HG03196 (cell line): ENCODE results near the gene MAD1L1.
"Not testable (repeated sequence)": the region's sequence is repeated elsewhere in the genome, so short reads cannot be mapped to it uniquely, and the experiment has no call there.

Experiments used
- ATAC-seq: cut with Tn5 transposase; IDR thresholded peaks from one replicate; pipeline ENCODE4 v1.9.1; 2021; ENCODE audit not compliant: unreplicated experiment

MAD1L1 gene

DNA sequence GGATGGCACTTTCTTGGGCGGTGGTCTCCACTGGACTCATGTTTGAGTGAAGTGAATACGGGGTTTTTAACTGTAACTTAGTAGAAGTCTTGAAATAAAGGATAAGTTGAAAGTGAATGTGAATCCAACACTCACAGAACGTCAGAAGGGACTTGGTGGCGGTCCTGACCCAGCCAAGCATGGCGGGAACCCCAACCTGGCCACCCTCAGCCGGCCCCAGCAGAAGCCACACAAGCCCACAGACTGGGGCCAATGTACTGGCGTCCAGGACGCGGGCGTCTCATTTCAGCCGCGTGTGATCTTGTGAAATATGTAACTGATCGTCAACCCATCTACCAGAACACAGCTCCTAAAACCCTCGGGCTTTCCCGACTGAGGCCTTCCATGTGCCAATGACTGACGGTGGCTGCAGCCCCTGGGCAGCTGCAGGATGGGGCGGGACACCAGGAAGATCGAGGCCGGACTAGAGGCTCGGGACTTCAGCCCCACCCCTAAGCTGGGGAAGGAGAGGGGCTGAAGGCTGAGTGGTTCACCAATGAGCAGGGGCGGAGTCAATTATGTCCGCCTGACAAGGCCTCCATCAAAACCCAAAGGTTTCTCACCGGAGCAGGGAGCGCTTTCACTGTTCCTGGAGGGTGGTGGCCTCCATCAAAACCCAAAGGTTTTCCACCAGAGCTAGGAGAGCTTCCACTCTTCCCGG lies 161.5 kb downstream of the MAD1L1 start:
- ATAC-seq: no peak

DNA sequence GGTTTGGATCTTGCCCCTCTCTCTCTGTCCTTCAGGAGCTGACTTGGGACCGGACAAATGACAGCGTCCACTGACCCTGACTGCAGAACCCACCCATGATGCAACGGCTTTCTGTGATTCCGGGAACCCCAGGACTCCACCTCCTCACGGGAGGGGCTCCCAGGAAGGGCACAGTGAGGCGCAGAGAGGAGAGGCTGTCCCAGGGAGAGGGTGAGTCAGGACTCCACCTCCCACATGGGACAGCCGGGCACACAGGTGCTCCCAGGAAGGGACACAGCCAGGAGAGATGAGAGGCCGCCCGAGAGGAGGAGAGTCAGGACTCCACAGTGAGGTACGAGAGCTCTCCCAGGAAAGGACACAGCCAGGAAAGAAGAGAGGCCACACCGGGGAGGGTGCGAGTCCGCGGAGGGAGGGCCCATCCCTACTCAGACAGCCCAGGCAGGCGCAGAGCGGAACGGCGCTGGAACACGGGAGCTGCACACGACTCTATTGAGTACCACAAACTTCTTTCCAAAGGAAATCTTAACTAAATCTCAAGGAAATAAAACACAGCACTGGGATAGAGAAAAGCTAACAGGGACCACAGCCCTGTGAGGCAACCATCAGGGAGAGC lies 162.5 kb downstream of the MAD1L1 start:
- no peak for ATAC-seq

DNA sequence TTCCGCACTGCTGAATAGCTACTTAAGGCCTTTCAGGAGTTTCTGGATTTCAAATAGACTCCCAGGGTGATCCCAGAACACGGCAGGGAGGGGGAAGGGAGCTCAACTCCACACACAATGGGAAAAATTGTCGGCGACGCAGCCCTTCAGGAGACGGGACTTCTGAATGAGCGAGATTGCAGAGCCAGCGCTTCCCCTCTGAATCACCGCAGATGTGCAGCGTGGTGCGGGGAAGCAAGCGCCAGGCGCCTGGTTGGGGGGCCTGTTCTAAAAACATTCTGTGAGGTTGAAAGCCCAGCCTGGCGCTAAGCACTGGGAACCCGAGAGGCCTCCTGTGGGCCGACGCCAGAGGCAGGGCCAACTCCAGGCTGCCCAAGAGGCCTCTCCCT lies 163.3 kb downstream of the MAD1L1 start:
- no peak for ATAC-seq

DNA sequence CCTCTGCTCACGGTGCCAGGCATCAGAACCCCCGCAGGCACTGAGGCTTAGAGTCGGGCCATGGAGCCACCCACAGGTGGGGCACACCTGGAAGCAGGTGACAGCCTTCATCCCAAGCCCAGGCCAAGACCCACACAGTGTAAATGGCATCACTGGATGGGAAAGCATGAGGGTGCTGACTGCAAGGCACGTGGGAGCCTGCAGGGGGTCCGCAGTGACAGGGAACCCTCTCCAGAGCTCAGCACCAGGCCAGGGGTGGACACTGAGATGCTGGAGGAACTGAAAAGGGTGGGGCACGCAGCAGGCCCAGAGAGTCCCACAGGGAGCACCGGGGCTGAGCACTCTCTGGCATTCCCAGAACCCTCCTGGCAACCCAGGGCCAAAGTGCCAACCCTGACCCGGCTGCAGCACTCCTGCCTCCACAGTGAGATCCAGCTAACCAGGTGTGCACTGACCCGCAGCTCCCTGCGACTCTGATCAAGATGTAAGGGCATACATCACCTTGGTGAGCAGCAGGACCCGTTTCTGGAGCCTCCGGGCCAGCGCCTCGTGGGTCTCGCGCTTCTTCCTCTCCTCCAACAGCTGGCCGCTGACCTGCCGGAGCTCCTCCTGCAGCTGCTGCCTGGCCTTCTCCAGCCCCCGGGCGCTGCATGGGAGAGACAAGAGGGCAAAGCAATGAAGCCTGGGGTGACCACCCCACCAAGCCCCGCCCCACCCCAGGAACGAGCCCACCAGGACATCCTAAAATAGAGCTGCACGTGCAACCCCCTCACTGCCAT lies 163.9 kb downstream of the MAD1L1 start:
- no peak for ATAC-seq

DNA sequence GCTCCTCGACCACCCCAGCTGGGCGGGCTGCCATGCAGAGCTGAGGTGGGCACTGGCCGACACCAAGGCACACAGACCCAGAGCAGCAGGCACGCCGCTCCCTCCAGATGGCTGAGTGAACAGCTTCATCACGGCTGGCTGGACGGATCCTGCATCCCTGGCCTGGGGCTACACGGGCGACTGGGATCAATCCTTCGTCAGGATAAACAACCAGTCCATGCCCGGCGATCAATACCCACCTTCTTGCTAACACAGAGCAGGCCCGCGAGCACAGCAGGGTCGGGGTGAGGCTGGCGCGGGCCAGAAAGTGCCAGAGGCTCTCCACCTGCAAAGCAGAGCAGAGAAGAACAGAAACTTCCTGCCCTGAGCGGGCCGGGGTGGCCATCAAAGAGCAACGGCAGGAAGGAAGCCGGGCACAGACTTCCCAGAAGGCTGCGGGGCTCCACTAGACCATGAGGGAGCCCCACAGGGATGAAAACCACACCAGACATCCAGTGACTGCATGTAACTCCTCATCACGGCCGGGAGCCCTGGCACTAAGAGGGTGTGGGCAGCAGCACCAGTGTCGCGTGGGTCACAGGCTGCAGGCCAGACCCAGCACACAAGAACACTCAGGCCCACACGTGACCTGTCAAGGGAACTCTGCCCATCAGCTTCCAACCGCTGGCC lies 166.4 kb downstream of the MAD1L1 start:
- ATAC-seq: no peak

DNA sequence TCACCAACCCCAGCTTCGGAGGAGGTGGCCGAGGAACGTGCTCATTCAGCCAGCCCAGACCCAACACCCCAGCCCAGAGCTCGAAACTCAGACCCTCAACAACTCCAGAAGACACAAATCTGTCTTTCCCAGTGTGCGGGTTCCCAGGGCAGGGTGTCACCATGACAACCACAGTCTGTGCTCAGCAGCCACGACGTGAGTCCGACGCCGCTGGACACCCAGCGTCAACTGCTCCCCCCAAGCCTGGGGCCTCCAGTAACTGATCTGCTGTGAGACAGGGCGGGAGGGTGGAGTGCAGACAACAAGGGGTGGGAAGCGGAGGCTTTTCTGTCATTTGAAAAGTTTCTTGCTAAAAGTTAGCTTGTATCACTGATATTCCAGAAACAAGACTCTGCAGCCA lies 167.2 kb downstream of the MAD1L1 start:
- no peak for ATAC-seq

DNA sequence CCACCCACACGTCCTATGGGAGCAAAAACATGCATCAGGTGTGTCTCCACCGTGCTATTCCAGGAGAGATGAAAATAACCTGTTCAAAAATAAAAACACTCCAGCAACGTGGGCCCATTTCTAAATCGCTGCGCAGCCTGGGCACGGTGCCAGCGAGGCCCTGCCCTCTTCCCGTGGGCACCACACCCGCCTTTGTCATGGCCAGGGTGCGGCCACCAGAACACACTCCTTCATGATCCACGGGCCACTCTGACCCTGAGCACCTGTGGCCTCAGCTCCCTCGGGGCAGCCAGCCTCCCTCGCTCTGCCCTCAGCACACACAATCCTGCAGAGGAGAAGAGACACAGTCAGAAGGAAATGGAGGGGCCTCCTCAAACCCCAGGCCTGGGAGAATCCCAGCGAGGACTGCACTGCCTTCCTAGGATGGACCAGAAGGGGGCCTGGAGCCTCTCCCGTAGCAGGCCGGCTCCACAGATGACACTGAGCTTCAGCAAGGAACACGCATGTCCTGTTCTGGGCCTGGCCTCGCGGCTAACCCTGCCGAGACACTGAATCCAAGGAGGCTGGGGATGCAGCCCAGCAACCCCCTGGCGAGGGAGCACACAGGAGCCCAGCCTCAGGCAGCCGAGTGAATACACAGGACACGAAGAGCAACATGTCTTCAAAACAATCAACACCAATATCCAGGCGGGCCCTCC lies 169.0 kb downstream of the MAD1L1 start:
- ATAC-seq: no peak

DNA sequence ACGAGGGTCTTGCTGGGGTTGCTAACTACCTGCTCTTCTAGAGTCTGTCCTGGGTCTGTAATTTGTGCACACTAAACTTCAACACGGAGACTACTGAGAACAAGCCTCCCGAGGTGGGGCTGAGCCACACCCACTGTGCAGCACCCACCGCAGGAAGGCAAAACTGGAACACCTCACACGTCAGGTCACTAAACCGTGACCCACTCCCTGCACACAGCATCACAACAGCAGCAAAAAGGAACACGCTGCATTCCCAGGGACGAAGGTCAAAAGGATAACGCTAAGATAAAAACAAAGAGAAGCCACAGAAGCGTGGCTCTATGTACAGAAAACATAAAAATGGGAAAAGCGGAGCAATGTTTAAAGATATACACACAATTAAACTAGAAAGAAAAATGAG lies 170.1 kb downstream of the MAD1L1 start:
- no peak for ATAC-seq

DNA sequence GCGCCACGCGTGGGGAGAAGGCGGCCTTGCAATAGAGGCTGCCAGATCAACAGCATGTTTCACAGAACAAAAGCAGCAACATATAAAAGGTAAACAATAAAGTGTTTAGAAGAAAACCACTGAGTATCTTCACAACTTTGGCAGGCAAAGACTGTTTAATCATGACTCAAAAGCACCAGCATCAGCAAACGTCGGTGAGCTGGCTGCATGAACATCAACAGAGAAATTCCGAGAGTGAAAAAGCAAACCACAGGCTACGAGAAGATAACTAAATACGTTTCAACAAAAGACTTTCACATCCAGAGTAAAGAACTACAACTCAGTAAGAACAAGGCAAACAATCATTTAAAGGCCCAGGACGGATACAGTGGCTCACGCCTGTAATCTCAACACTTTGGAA lies 172.0 kb downstream of the MAD1L1 start:
- no peak for ATAC-seq

DNA sequence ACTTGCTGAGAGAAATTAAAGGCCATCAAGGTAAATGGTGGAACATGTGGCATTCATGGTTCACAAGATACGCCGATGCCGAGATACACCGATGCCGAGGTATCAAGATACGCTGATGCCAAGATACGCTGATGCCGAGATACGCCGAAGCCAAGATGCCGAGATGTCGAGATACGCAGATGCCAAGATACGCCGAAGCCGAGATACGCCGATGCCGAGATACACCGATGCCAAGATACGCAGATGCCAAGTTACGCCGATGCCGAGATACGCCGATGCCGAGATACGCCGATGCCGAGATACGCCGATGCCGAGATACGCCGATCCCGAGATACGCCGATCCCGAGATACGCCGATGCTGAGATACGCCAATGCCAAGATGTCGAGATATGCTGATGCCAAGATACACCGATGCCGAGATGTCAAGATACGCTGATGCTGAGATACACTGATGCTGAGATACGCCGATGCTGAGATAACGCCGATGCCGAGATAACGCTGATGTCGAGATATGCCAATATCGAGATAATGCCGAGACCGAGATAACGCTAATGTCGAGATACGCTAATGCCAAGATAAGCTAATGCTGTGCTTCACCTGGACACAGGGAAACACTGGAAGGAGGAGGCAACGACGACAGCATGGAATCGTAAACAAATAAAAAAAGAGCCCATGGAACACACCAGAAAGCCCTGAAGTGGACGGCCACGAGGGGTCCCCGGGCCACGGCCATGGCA lies 172.6 kb downstream of the MAD1L1 start:
- ATAC-seq: no peak

DNA sequence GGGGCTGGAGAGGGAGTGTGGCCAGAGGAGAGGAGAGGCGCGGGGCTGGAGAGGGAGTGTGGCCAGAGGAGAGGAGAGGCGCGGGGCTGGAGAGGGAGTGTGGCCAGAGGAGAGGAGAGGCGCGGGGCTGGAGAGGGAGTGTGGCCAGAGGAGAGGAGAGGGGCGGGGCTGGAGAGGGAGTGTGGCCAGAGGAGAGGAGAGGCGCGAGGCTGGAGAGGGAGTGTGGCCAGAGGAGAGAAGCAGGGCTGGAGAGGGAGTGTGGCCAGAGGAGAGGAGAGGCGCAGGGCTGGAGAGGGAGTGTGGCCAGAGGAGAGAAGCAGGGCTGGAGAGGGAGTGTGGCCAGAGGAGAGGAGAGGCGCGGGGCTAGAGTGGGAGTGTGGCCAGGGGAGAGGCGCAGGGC lies 174.5 kb downstream of the MAD1L1 start:
- ATAC-seq: not testable (repeated sequence)

DNA sequence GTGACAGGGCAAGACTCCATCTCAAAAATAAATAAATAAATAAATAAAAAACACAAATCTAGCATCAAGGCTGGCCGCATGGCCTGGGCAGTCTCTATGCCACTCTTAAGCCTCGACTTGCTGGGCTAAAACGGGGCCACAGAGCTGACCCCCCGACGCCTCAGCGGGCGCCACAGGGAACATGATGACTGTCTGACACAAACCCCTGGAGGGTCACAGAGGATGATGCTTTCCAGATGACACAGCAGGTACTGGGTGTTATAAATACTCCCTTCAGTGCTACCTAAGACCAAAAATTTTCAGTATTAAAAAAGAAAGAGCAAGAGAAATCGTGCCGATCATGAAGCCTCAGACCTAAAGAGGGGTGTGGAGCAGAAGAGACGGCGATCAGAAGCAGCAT lies 176.8 kb downstream of the MAD1L1 start:
- ATAC-seq: no peak

DNA sequence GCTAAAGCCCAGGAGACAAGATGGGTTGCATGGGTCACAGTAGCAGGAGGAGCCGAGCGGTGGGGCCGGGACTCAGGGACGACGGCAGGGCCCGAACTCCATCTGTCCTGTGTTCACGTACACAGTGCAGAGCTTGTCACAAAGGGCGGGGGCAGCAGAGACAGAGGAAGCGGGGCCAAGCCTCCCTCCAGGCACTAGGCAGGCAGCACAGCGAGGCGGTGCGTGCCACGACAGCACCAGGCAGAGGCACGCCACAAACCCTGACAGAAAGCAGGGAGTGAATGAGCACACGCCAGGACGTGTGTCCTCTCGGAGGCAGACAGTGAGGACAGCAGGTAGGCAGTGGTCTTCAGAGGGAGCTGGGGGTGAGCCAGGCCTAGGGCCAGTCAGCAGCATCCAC lies 177.8 kb downstream of the MAD1L1 start:
- no peak for ATAC-seq

DNA sequence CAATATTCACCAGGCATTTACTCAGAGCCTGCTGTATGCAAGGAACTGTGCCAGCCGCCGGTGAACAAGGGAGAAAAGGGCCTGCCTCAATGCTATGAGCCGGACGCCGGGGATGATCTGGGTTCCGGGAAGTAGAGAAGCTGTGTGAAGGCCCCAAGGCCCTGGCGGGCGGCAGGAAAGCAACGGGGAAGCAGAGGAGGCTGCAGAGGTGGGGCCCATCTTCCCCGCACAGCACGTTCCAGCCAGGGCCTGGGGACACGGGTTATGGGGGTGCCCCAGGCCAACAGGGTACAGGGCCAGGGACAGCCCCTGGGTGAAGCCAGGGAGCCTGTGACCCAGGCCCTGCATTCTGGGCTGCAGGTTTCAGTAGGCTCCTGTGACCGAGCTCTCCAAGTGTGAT lies 179.3 kb downstream of the MAD1L1 start:
- ATAC-seq: no peak

DNA sequence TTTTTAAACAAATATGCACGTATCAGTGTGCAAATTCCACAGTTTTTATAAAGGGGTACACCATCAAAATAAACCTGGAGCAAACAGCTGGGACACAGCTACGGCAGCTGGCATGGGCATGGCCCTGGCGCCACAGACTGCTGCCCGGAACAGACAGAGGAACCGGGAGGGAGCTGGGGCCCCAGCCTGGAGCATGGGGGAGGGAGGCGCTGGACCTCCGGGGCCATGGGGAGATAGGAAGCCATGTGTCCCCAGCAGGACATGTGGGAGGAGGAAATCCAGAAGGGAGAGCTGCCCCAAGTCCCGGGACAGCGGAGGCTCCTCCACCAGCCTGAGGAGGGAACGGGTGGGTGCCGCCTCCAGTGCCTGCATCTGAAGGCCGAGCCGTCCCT lies 180.1 kb downstream of the MAD1L1 start:
- no peak for ATAC-seq

DNA sequence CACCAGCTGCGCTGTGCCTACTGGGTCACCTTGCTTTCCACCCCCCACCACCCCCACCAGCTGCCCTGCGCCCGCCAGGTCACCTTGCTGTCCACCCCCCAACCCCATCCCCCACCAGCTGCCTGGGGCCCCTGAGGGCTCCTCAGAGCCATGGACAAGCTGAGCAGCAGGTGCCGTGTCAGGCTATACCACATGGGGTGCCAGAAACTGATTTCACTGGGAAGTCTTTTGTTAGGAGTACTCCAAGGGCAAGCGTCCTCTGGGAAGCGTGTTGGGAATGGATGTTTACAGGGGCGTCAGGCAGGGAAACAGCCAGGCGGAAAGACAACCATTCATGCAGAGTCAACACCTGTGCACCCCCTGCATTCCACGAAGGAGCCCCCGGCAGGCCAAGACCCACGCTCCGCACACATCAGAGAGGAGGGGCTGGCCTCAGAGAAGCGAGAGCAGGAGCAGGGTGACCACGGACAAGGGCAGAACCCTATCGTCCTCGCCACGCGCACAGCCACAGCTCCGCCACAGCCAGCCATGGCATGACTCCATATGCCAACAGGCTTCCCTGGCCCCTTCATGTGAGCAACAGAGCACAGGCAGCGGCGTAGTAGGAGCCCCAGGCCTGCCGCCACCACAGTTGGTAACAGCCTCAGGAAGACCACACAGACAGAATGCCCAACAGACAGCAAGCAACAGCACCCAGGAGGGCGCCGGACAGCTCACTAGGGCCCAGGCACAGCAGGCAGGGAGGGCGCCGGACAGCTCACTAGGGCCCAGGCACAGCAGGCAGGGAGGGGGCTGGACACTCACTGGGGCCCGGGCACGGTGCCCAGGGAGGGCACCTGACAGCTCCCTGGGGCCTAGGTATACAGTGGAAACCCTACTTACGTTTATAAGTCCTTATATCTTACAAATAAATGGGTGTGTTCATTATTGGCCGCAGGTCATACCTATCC lies 180.8 kb downstream of the MAD1L1 start:
- no peak for ATAC-seq

DNA sequence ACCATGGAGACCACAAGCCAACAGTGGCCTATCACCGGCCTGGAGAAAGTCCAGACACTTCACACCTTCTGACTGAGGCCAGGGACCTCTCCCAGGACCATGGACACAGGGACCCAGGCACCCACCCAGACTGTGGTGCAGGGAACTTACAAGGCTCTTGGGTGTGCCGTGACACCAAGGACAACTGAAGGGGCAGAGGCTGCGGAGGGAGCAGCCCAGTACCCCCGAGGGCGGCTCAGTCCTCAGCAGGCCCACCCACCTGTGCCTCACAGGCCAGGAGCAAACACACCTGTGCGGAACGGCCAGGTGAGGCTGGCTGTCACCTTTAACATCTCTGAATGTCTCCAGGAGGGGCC lies 182.3 kb downstream of the MAD1L1 start:
- ATAC-seq: no peak

DNA sequence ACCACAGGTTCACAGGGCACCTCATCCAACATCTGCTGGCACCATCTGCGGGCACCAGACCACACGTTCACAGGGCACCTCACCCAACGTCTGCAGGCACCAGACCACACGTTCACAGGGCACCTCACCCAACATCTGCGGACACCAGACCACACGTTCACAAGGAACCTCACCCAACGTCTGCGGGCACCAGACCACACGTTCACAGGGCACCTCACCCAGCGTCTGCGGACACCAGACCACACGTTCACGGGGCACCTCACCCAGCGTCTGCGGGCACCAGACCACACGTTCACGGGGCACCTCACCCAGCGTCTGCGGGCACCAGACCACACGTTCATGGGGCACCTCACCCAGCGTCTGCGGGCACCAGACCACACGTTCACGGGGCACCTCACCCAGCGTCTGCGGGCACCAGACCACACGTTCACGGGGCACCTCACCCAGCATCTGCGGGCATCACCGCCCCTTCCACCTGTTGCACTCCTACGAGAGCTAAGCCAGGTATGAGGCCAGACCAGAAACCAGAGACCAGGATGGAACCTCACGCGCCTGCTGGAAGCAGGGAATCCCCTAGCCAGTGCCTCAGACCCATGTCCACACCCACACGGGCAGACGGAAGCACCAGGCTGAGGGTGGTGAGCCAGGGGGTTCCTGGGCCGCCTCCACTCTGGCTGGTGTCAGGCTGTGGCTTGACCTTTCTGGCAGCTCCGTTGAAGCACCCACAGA lies 182.8 kb downstream of the MAD1L1 start:
- no peak for ATAC-seq
